ENCODE results near the gene ADGRF5.

Gene ADGRF5

GRCh38 chr6:46921731-46922130 is at the start of gene ADGRF5:
Gene ADGRF5, minus strand, starts transcription at chr6:46921938. Its CDS starts 15,176 bp downstream, at chr6:46906762.
- no peak for DNase-seq (ENCODE audit: low read depth)

- DNase-seq (ENCODE audit: low read depth): no peak
These were observed 47.5 kb upstream of the ADGRF5 start for GRCh38 chr6:46969206-46969605.

- no peak for DNase-seq (ENCODE audit: low read depth)
These were observed 46.1 kb upstream of the ADGRF5 start for GRCh38 chr6:46967826-46968349.

- no peak for DNase-seq (ENCODE audit: low read depth)
These were observed 43.2 kb upstream of the ADGRF5 start for GRCh38 chr6:46964716-46965519.

GRCh38 chr6:46963626-46964025 is 41.9 kb upstream of the ADGRF5 start:
- DNase-seq (ENCODE audit: low read depth): no peak

GRCh38 chr6:46963039-46963438 is 41.3 kb upstream of the ADGRF5 start:
- DNase-seq (ENCODE audit: low read depth): no peak

- no peak for DNase-seq (ENCODE audit: low read depth)
These were observed 40.0 kb upstream of the ADGRF5 start for GRCh38 chr6:46961711-46962110.

- DNase-seq (ENCODE audit: low read depth): no peak
These were observed 39.5 kb upstream of the ADGRF5 start for GRCh38 chr6:46961232-46961631.

- no peak for DNase-seq (ENCODE audit: low read depth)
These were observed 37.7 kb upstream of the ADGRF5 start for GRCh38 chr6:46959419-46959818.

GRCh38 chr6:46956409-46956808 is 34.7 kb upstream of the ADGRF5 start:
- no peak for DNase-seq (ENCODE audit: low read depth)

GRCh38 chr6:46954837-46955451 is 33.2 kb upstream of the ADGRF5 start:
- no peak for DNase-seq (ENCODE audit: low read depth)

GRCh38 chr6:46953921-46954320 is 32.2 kb upstream of the ADGRF5 start:
- no peak for DNase-seq (ENCODE audit: low read depth)

- DNase-seq (ENCODE audit: low read depth): no peak
These were observed 28.0 kb upstream of the ADGRF5 start for GRCh38 chr6:46949632-46950280.

- DNase-seq (ENCODE audit: low read depth): no peak
These were observed 27.0 kb upstream of the ADGRF5 start for GRCh38 chr6:46948699-46949098.

GRCh38 chr6:46947497-46947896 is 25.8 kb upstream of the ADGRF5 start:
- DNase-seq (ENCODE audit: low read depth): no peak

- no peak for DNase-seq (ENCODE audit: low read depth)
These were observed 18.9 kb upstream of the ADGRF5 start for GRCh38 chr6:46940433-46941226.

GRCh38 chr6:46937642-46938041 is 15.9 kb upstream of the ADGRF5 start:
- DNase-seq (ENCODE audit: low read depth): no peak

- no peak for DNase-seq (ENCODE audit: low read depth)
These were observed 13.9 kb upstream of the ADGRF5 start for GRCh38 chr6:46935687-46936086.

GRCh38 chr6:46933751-46934150 is 12.0 kb upstream of the ADGRF5 start:
- DNase-seq (ENCODE audit: low read depth): no peak

- no peak for DNase-seq (ENCODE audit: low read depth)
These were observed 11.0 kb upstream of the ADGRF5 start for GRCh38 chr6:46932526-46933319.

- DNase-seq (ENCODE audit: low read depth): no peak
These were observed 9.7 kb upstream of the ADGRF5 start for GRCh38 chr6:46931416-46931815.

Measured in activated T-cell treated with anti-CD3 and anti-CD28 coated beads for 1 hour (primary cell).